Muscle of leg (tissue), 11 donors: ENCODE measurements around the gene SYNM. TPM values are rescaled to one million over a fixed set of nuclear protein-coding genes. Genes with fewer than 3 reads are reported as not detected.
A peak's percentile ranks its signal among the peaks of the same experiment; 100 is the strongest.

Experiments
- DNase-seq: peaks from one replicate; pipeline ENCODE4 v3.0.0; 2013
- H3K27ac ChIP-seq: one replicate; pipeline ENCODE4 v1.5.1; 2013; ENCODE audit warnings: mild to moderate bottlenecking, low read length, control low read depth
- H3K27me3 ChIP-seq: one replicate; pipeline ENCODE4 v1.6.1; 2013; ENCODE audit warnings: low read length; ENCODE audit not compliant: control insufficient read depth, insufficient read depth
- H3K36me3 ChIP-seq: one replicate; pipeline ENCODE4 v1.6.1; 2013; ENCODE audit warnings: low read length; ENCODE audit not compliant: control insufficient read depth, insufficient read depth
- H3K4me1 ChIP-seq: one replicate; pipeline ENCODE4 v1.6.1; 2013; ENCODE audit warnings: low read length; ENCODE audit not compliant: control insufficient read depth, insufficient read depth
- H3K4me3 ChIP-seq: one replicate; pipeline ENCODE4 v1.5.1; 2013; ENCODE audit warnings: low read length, control low read depth
- H3K9me3 ChIP-seq: replicated peaks from 2 replicates; pipeline ENCODE4 v1.6.1; 2013; ENCODE audit warnings: low read depth, low read length; ENCODE audit not compliant: control insufficient read depth
- WGBS: methylation state at CpG from one replicate; pipeline ENCODE4 v1.1.5; 2013; ENCODE audit warnings: missing lambda C conversion rate; ENCODE audit not compliant: insufficient coverage; 5-methylcytosine and 5-hydroxymethylcytosine counted together
- polyA plus RNA-seq, 8 donors: library from polyadenylated mRNA; unstranded; fragments of 120-200 nt; gene quantifications; one replicate each; pipeline versions ENCODE4 v1.2.1 to v1.2.3, GENCODE V29; 2013; ENCODE audit warnings: inconsistent platforms in 1 of 8, low replicate concordance in 1 of 8; ENCODE audit not compliant: insufficient read length in 8 of 8, insufficient read depth in 1 of 8
- total RNA-seq: library from RNA; stranded (reverse); fragments of 120-200 nt; gene quantifications from one replicate; pipeline ENCODE4 v1.2.4, GENCODE V29; 2013

The SYNM gene
- total and polyA plus RNA-seq, 9 donors, result 29.4 to 66.6 (median 46.5) TPM

DNA sequence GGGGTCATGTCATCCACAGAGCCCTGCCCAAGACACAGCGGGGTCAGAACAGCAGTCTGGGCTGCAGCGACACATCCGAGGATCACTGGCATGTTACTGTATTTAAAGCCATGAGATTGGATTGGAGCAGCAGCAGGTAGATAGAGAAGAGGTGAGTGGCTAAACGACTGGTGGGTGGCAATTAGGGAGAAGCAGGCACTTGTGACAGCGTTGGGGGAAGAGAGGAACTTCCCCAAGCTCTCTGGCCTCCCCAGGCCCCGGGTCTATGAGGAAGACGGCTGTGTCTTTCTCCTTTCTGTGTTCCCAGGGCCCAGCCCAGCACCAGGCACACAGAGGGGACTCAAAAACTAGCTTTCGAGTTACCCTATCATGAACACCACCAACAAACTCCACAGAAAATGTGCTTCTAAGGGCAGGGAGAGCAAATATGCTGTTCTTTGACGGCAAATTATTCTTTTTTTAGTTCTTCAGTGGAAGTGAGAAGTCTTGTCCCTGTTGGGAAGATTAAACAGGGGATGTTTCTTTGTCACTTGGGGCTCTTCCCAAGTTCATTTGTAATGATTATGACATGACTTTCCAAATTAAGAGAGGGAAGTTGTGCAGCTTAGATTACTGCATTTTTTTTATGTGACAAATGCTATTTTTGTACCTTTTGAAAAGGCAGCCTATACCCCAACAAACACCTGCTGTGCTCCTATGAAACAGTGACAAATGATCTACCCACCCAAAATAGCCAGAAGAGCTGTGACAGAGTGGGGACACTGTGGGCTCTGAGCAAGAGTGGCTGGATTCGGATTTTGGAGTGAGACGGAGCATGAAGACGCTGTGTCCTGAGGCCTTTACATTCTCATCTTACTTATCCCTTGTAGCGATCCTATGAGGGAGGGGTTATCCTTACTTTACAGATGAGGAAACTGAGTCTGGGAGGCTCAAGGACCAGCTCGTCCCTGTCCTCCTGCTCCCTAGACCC, 7.2 kb upstream of the SYNM start:
- Histone ChIP-seq H3K27me3 (peaks cover 25% of the 10 kb centered on the region), H3K27ac (no peak overlapping the region), H3K4me1 (peaks cover 3% of the 10 kb centered on the region)

DNA sequence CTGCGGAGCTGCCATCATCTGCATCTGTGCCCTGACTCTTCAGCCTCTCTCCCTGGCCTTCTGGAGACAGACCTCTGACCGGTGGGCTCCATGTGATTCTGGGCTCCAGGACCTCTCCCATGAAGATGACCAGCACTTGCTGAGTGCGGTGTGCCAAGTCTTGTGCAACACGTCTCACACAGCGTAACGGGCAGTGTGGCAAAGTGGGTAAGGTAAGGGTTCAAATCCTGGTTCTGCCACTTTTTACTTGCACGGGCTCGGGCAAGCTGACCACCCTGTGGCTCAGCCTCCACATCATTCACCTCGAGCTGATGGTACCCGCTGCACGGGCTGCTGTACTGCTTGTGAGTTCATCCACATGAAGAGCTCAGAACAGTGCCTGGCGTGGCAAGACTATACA, 6.5 kb upstream of the SYNM start:
- no peak overlapping the region for H3K27ac ChIP-seq
- no peak for DNase-seq
- 93% methylated on average over 9 of the region's 12 CpGs for WGBS
- H3K4me1 ChIP-seq, result peaks cover 3% of the 10 kb centered on the region
- no peaks in the 10 kb centered on the region for H3K9me3 ChIP-seq
- no peaks in the 10 kb centered on the region for H3K36me3 ChIP-seq
- peaks cover 31% of the 10 kb centered on the region for H3K27me3 ChIP-seq
- H3K4me3 ChIP-seq, result no peak overlapping the region

More for the DNA sequence above, 7.2 kb upstream of the SYNM start:
- Histone ChIP-seq H3K36me3 (no peaks in the 10 kb centered on the region), H3K9me3 (no peaks in the 10 kb centered on the region), H3K4me3 (no peak overlapping the region)
- 74% methylated on average over 8 of the region's 14 CpGs for WGBS
- no peak for DNase-seq

DNA sequence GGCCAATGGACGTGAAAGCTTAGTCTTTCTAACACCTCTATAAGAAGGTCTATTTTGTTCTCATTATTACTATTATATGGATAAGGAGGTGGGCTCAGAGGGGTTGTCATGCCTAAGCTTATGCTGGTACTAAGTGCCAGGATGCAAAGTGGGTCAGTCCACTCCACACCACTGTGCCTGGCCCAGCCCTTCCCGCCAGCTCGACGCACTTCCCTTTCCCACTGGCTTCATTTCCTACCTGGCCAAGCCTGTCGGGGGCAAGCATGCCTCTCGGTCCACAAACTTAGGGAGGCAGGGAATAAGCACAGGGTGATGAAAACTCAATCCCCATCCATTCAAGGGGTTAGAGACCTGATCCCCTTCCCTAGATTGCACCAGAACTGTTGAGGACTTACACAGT, 5.9 kb upstream of the SYNM start:
- Histone ChIP-seq H3K9me3 (no peaks in the 10 kb centered on the region), H3K4me1 (peaks cover 3% of the 10 kb centered on the region), H3K4me3 (no peak overlapping the region), H3K27me3 (peaks cover 31% of the 10 kb centered on the region), H3K36me3 (no peaks in the 10 kb centered on the region), H3K27ac (no peak overlapping the region)
- 43% methylated on average over 2 of the region's 6 CpGs for WGBS
- DNase-seq, result no peak

DNA sequence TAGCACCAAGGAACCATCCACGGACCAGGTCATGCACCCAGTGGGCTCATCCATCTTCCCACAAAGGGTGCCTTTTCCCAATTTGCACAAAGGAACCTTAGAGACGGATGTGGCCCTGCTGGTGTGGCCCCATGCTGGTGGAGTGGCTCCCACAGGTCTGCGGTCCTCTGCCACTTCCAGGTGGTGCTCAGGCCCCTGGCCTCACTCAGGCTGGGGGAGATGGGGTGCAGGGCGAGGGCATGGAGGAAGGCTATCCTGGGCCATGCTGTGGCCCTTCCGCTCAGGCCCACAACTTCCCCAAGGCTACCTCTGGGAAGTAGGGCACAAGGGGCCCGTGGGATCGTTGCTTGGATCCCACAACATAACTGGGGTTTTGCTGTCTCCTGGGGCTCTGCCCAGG, 5.2 kb upstream of the SYNM start:
- Histone ChIP-seq H3K4me3 (no peak overlapping the region), H3K27me3 (peaks cover 31% of the 10 kb centered on the region), H3K27ac (no peak overlapping the region), H3K36me3 (no peaks in the 10 kb centered on the region), H3K9me3 (no peaks in the 10 kb centered on the region), H3K4me1 (peaks cover 3% of the 10 kb centered on the region)
- DNase-seq, result no peak
- 90% methylated on average over 6 of the region's 7 CpGs for WGBS

DNA sequence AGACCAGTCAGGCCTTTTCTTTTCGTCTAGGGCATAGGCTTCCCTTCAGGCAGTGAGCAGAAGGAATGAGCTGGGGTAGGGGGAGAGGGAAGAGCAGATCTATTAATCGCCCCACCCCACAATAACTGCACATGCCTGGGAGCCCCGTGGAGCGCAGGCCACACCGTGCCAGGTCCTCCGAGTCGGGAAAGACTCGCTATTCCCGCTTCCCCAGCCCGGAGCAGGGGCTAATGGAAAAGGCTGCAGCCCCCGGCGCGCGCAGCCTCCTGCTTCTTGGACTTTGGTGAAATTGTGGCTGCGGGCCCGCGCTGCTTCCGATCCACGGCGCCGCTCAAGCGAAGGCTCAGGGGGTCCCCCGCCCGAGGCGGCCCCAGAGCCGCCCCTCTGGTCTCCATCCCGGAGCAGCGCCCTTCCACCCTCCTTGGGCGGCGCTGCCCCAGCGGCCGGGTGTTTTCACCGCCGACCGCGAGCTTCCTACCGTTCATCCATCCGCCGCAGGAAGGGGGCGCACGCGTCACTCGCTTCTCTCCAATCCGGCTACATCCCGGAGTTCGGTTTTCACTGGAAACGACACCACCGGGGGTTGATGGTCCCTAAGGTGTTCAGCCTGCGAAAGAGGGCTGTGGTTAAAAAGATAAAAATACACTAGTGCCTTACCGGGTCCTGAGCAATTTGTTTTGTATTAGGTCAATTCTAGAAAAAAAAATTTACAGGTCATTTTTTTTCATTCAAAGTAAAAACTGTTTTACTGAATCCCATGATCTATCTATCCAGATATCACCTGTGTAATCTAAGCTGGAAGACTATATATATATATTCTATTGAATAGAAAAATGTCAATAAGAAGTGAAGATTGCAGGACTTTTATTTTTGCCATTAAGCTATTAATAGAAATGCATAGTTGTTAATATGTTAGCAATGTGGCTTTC, 4.4 kb upstream of the SYNM start:
- 1% methylated on average over 44 of the region's 50 CpGs for WGBS

DNA sequence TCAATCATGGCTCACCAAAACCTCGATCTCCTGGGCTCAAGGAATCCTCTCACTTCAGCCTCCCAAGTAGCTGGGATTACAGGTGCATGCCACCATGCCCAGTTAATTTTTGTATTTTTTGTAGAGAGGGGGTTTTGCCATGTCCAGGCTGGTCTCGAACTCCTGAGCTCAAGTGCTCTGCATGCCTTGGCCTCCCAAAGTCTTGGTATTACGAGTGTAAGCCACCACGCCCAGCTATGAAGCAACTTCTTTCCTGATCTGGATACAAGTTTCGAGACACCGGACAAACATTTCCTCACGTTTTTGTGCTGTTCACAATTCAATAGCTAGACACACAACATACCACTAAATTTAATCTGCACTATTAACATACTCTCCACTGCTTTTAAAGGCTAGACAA, 3.4 kb upstream of the SYNM start:
- H3K4me3 ChIP-seq, result no peak overlapping the region
- no peaks in the 10 kb centered on the region for H3K36me3 ChIP-seq
- H3K27me3 ChIP-seq, result peaks cover 38% of the 10 kb centered on the region
- peaks cover 8% of the 10 kb centered on the region for H3K4me1 ChIP-seq
- no peak for DNase-seq
- WGBS, result 66% methylated on average over 7 of the region's 7 CpGs
- no peaks in the 10 kb centered on the region for H3K9me3 ChIP-seq
- H3K27ac ChIP-seq, result no peak overlapping the region

More for the DNA sequence above, 4.4 kb upstream of the SYNM start:
- Histone ChIP-seq H3K4me3 (peak overlapping the region; percentile 39), H3K27ac (no peak overlapping the region), H3K36me3 (no peaks in the 10 kb centered on the region), H3K4me1 (peaks cover 3% of the 10 kb centered on the region), H3K9me3 (no peaks in the 10 kb centered on the region), H3K27me3 (peaks cover 31% of the 10 kb centered on the region)
- peak; percentile 79 for DNase-seq

DNA sequence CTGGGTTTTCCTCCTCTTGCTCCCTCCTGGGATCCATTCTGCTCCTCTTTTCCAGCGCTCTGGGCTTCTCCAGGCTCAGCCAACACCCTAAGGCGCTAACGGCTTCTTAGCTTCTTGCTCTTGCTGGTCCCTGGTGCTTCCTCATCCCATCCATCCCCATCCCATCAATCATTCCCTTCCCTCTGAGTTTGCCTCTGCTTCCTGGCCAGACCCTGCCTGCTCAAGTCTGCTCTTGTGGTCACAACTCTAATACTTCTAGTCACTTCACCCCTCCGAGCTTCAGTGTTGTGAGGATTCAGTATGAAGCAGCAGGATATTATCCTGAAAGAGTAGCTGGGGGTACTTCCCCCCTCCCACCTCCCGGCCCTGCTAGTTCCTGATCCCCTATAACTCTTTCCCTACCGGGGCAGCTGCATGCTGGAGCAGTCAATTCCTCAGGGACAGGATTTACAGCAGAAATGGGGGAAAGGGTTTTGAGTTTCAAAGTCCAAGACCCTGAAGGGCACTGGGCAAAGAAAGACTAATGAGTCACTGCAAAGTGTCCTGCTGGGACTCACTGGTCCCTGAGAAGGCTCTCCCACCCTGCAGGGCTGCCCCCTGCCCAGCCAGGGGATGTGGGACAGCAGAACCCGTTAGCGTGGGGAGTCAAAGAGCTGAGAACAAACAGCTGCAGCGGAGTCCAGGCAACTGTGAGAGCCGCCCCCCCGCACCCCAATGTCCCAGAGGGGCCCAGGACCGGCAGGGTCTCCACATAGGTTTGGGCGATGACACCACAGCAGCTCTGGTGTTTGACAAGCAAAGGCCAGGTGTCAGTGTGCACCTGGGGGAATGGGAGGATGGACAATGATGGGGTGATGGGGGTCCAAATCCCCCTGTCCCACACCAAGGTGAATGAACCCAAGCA, 2.3 kb upstream of the SYNM start:
- Histone ChIP-seq H3K4me3 (no peak overlapping the region), H3K36me3 (no peaks in the 10 kb centered on the region), H3K27me3 (peaks cover 47% of the 10 kb centered on the region), H3K27ac (no peak overlapping the region), H3K9me3 (no peaks in the 10 kb centered on the region), H3K4me1 (peaks cover 18% of the 10 kb centered on the region)
- 55% methylated on average over 6 of the region's 13 CpGs for WGBS
- DNase-seq, result no peak

DNA sequence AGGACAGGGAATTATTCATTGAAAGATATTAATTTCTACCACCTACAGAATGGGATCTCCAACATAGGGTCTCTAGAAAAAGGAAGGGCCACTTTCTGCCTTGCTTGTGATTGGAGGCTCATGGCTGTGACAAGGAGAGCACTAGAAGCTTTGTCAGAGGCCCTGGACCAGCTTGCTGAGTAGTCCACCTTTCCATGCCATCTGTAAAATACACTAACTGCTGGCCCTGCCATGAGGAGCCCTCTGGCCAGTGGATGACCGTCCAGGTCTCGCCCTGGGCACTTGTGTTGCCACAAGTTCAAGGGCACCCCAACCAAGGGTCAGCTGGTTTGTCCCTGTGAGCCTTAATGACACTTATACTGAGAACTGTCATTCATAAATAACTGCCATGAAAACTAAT, 1.6 kb upstream of the SYNM start:
- Histone ChIP-seq H3K4me1 (peaks cover 20% of the 10 kb centered on the region), H3K4me3 (no peak overlapping the region), H3K27ac (no peak overlapping the region), H3K27me3 (peaks cover 47% of the 10 kb centered on the region), H3K9me3 (no peaks in the 10 kb centered on the region), H3K36me3 (no peaks in the 10 kb centered on the region)
- DNase-seq, result no peak
- WGBS, result 90% methylated on average over 2 of the region's 2 CpGs

DNA sequence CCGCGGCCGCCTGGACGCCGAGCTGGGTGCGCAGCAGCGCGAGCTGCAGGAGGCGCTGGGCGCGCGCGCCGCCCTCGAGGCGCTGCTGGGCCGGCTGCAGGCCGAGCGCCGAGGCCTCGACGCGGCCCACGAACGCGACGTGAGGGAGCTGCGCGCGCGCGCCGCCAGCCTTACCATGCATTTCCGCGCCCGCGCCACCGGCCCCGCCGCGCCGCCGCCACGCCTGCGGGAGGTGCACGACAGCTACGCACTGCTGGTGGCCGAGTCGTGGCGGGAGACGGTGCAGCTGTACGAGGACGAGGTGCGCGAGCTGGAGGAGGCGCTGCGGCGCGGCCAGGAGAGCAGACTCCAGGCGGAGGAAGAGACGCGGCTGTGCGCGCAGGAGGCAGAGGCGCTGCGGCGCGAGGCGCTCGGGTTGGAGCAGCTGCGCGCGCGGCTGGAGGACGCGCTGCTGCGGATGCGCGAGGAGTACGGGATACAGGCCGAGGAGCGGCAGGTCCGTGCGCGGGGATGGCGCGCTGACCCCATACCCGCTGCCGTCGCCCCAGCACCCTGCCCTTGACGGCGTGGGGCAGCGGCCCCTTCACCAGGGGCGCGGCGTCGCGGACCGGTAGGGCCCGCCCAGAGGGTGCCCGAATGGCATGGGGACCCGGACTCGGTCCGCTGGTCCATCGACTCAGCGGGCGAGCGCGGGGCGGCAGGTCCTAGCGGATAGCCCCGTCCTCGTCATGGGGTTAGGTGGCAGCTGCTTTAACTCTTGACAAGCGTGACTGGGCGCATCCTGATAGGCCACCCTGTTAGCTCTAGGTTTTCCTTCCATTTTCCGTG, 848 bp downstream of the SYNM start:
- Histone ChIP-seq H3K4me3 (peak overlapping the region; percentile 45), H3K27ac (peak overlapping the region; percentile 25), H3K27me3 (peaks cover 32% of the 10 kb centered on the region), H3K36me3 (no peaks in the 10 kb centered on the region), H3K9me3 (no peaks in the 10 kb centered on the region), H3K4me1 (peaks cover 33% of the 10 kb centered on the region)
- under 1% methylated on average over 116 of the region's 116 CpGs for WGBS
- peak; percentile 80 for DNase-seq
